Endometrial microvascular endothelial cells (primary cell): ENCODE measurements around the gene MYBL2. TPM values are rescaled to one million over a fixed set of nuclear protein-coding genes. Genes with fewer than 3 reads are reported as not detected.
"Not testable (repeated sequence)": the region's sequence is repeated elsewhere in the genome, so short reads cannot be mapped to it uniquely, and the experiment has no call there.

Experiments used
- in situ Hi-C: cut with HindIII; loops from 2 replicates; pipeline ENCODE4 v1.10.0; 2017; ENCODE audit warnings: low sequenced_read_pairs, low pct_unique_long_range_greater_than_20kb; ENCODE audit errors: inconsistent ontology term
- total RNA-seq: library from RNA; depleted of rRNA; stranded (reverse); fragments of >200 nt; gene quantifications from one replicate; pipeline ENCODE4 v1.2.3, GENCODE V29; 2015; ENCODE audit errors: inconsistent ontology term

Gene MYBL2
- total RNA-seq, result 61.6 TPM

DNA sequence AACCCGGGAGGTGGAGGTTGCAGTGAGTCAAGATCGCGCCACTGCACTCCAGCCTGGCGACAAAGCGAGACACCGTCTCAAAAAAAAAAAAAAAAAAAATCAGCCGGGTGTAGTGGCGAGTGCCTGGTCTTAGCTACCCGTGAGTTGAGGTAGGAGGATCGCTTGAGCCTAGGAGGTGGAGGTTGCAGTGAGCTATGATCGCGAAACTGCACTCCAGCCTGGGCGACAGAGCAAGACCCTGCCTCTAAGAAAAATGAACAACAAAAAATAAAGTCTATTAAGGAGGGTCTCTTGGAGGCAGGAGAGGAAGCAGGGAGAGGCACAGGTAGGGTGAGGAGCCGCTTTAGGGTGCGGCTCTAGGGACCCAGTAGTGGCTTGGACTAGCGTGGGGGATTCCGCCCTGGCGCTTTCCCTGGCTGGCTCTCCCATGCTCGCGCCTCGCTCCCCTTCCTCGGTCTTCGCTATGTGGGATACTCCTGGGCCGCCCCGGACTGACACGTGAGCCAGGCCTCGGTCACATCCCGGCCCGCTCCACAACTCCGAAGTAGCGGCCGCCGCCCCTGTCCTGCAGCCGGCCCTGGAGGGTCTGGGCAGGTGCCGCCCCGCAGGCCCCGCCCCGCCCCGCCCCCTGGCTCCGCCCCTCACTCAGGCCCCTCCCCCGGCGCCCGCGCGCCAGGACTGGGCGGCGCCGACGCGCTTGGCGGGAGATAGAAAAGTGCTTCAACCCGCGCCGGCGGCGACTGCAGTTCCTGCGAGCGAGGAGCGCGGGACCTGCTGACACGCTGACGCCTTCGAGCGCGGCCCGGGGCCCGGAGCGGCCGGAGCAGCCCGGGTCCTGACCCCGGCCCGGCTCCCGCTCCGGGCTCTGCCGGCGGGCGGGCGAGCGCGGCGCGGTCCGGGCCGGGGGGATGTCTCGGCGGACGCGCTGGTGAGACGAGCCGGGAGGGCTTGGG is at the start of gene MYBL2:
Gene MYBL2 (plus strand): TSS at position 739 of the 953 bp plus-strand sequence. CDS start 170 bp downstream, at position 909.
- in situ Hi-C loops, result no loop called here

- in situ Hi-C loops, result no loop called here
Measured at GRCh38 chr20:43631598-43631997, 35.3 kb upstream of the MYBL2 start.

DNA sequence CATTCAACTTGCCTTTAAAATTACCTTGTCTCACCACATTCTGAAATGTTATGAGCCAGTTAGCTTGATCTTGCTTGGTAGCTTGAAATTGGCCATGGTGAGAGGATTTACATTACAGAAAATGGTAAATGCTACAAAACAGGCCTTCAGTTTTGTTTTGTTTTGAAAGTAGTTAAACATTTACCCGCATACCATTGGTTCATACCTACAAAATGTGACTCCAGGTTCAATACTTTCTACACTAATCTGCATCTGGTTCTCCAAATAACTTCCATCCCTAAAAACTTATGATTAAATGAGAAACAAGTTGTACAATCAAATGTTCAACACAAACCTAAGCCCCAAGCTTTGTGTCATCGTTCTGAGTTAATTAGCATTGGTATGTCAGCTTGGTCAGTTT is 30.5 kb upstream of the MYBL2 start:
- in situ Hi-C loops, result no loop called here

DNA sequence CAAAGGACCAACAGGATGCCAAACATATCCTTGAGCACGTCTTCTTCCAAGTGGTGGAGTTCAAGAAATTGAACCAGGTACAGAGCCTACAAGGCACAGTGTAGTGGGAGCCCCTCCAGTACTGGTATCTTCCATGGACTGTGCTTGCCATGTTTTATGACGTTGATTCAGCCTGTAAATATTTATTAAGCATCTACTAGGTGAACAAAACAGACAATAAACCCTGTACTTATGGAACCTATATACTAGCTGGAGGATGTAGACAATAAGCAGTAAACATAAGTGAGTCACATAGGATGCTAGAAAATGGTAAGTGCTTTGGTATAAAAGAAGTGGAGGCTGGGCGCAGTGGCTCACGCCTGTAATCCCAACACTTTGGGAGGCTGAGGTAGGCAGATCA is 24.4 kb upstream of the MYBL2 start:
- in situ Hi-C loops, result no loop called here

- in situ Hi-C loops, result no loop called here
Measured at GRCh38 chr20:43650997-43651525, 15.9 kb upstream of the MYBL2 start.

GRCh38 chr20:43651650-43652184 is 15.2 kb upstream of the MYBL2 start:
- in situ Hi-C loops, result not testable (repeated sequence)

DNA sequence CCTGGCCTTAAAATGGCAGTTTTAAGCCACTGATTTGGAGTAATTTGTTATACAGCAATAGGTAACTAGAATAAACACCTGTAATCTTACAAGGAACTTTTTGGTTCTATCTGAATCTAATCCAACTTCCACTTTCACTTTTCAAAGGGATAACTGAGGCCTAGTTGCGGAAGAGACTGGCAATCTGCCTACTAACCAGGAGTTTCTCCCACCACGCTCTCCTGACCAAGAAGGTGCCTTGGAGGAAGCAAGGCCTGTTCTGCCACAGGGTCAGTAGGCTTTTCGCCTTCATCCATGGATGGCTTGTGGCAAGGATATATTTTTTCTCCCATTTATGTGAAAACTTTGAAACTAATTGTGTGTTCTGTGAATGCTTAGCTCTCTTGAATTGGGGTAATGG is 12.9 kb upstream of the MYBL2 start:
- in situ Hi-C loops, result no loop called here

- in situ Hi-C loops, result not testable (repeated sequence)
Measured at GRCh38 chr20:43655176-43655575, 11.7 kb upstream of the MYBL2 start.

- in situ Hi-C loops, result no loop called here
Measured at GRCh38 chr20:43655937-43656336, 11.0 kb upstream of the MYBL2 start.

- in situ Hi-C loops, result no loop called here
Measured at GRCh38 chr20:43658069-43658722, 8.7 kb upstream of the MYBL2 start.

DNA sequence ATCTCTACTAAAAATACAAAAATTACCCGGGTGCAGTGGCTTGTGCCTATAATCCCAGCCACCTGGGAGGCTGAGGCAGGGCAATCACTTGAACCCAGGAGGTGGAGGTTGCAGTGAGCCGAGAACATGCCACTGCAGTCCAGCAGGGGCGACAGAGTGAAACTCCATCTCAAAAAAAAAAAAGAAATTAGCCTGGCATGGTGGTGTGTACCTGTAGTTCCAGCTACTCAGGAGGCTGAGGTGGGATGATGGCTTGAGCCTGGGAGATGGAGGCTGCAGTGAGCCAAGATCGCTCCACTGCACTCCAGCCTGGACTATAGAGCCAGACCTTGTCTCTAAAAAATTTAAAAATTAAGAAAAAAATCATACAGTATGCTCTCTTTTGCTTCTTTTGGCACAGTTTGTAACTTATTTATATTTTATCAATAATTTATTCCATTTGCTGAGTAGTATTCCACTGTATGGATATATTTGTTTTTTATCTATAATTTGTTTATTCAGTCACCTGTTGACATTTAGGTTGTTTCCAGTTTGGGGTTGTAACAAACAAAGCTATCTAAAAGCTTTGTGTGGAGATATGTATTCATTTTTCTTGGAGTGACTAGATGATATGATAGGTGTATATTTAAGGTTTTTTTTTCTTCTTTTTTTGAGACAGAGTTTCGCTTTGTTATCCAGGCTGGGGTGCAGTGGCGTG is 8.0 kb upstream of the MYBL2 start:
- in situ Hi-C loops, result no loop called here

DNA sequence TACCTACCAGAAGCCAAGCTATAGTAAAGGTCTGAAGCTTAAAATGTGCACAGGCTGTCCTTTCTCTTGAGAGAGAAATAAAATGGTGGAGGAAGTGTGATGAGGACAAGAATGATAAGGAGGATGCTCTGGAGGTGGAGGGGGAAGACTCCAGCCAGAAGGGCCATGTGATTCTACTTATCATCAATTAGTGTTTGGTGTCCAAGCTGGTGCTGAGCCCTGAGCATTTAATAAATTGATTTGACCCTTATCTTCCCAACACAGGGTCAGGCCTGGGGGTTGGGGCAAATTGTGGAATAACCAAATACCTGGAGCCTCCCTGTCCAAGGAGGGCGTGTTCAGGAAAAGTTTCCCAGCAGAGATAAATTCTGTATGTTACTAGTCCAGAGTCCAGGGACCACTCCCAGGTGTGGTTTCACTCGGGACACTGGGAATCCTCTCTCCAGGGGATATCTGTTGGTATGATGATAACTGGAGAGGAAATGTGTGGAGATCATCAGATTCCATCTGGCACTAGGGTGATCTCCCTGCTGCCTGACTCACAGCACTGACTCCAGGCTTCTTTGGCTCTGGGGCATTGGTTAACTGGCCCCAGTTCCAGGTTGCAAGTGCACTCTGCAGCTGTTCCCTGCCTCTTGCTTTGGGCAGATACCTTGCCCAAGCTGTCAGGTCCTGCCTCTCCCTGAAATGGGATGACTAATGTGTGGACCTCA is 3.8 kb upstream of the MYBL2 start:
- in situ Hi-C loops, result no loop called here

DNA sequence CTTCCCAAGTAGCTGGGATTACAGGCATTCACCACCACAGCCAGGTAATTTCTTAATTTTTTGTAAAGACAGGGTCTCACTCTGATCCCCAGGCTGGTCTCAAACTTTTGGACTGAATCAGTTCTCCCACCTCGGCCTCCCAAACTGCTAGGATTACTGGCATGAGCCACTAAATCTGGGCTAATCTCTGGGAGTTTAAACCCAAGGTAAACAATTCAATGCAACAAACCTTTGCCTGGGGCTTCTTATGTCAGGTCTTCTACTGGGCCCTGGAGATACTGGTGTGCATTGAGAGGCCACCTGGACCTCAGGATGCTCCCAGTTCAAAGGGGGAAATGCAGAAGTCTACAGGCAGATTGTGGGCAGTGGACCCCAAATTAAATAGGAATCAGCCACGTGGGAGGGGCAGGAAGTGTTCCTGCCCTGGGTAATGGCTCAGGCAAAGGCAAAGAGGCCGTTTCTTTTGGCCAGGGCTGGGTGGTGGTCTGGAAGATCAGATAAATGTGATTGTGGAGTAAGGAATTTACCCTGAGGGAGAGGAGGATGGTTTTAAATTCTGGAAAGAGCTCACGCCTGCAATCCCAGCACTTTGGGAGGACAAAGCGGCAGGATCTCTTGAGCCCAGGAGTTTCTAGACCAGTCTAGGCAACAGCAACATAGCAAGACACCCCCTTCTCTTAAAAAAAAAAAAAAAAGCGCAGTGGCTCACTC is 1.3 kb upstream of the MYBL2 start:
- in situ Hi-C loops, result no loop called here

DNA sequence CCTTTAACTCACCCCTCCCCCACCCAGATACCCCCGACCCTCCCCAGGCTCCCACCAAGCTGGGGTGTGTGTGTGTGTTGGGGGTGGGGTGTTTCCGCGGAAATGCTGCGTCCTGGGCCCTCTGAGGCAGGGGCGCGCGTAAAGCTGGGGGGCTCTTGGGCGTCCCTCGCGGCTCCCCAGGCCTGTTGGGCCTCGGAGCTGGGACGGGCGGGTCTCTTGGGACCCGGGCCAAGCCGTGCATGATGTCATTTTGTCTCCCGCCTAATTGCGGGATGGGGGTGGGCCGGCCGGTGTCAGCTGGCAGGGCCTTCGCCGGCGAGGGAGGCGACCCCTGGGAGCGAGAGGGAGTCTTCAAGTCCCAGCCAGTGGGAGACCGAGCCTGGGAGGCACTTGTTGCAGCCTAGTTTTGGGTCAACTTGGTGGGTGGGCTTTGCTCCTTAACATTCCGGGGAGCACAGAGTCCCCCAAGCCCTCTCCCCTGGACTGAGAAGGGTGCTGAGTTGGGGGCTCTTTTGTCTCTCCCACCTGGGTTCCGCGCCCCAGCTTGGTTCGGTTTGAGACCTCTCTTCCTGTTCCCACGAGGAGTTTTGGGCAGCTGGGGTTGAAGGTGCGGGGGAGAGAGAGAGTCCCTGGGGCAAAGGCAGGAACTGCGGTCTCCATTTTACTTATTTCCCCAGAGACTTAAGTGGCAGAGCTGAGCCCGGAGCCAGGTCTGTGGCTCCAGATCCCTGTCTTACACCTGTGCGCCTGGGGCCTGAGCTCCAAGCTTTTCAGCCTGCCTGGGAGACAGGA is 623 bp downstream of the MYBL2 start:
- in situ Hi-C loops, result no loop called here

- in situ Hi-C loops, result no loop called here
Measured at GRCh38 chr20:43669332-43669731, 2.4 kb downstream of the MYBL2 start.

GRCh38 chr20:43670423-43670822 is 3.5 kb downstream of the MYBL2 start:
- in situ Hi-C loops, result no loop called here

- in situ Hi-C loops, result no loop called here
Measured at GRCh38 chr20:43676368-43676767, 9.5 kb downstream of the MYBL2 start.
